H1 (cell line): ENCODE data around the gene TUBA8. TPM values are rescaled to one million over a fixed set of nuclear protein-coding genes. Genes with fewer than 3 reads are reported as not detected.

Experiments used
- CTCF ChIA-PET: fragments of 300-600 bp; sonication (Branson Sonifier 250); formaldehyde crosslinking; loops from one replicate; lab custom pipeline; 2021; ENCODE audit not compliant: partially characterized antibody; lab: Charles Lee
- POLR2A ChIA-PET: fragments of 300-600 bp; sonication (Branson Sonifier 250); formaldehyde crosslinking; loops from one replicate; lab custom pipeline; 2021; ENCODE audit warnings: inconsistent platforms; ENCODE audit not compliant: partially characterized antibody; lab: Charles Lee
- DNase-seq, 2 experiments: peaks; one replicate each; pipeline versions ENCODE4 v3.0.0 to v3.0.0-alpha.2; 2010 to 2022; ENCODE audit warnings: low spot score in 2 of 2, low read depth in 1 of 2, mixed read lengths in 1 of 2
- FAIRE-seq: peaks from 2 replicates; lab custom pipeline; 2011; peaks lifted over from hg19 to GRCh38; lab: Jason Lieb, UNC
- H2AFZ ChIP-seq: 2 replicates; pipeline ENCODE4 v1.8.1; 2012; ENCODE audit warnings: low read length, inconsistent platforms
- H2AK5ac ChIP-seq: 2 replicates; pipeline ENCODE4 v1.6.1; 2013; ENCODE audit warnings: low read depth, low read length
- H2BK120ac ChIP-seq: replicated peaks from 2 replicates; pipeline ENCODE3; 2013; ENCODE audit warnings: low read depth, low read length, inconsistent platforms
- H2BK12ac ChIP-seq: 2 replicates; pipeline ENCODE4 v1.6.1; 2013; ENCODE audit warnings: low read depth, low read length
- H2BK15ac ChIP-seq: 2 replicates; pipeline ENCODE4 v1.6.1; 2013; ENCODE audit warnings: low read length
- H2BK20ac ChIP-seq: 2 replicates; pipeline ENCODE4 v1.6.1; 2013; ENCODE audit warnings: low read length
- H2BK5ac ChIP-seq: 2 replicates; pipeline ENCODE4 v1.6.1; 2013; ENCODE audit warnings: low read depth, low read length
- H3K14ac ChIP-seq: 2 replicates; pipeline ENCODE4 v1.6.1; 2013; ENCODE audit warnings: inconsistent platforms; ENCODE audit not compliant: insufficient read length
- H3K18ac ChIP-seq: 2 replicates; pipeline ENCODE4 v1.6.1; 2013; ENCODE audit warnings: low read length; ENCODE audit errors: extremely low read depth
- H3K23ac ChIP-seq: 2 replicates; pipeline ENCODE4 v1.6.1; 2013; ENCODE audit warnings: inconsistent platforms; ENCODE audit not compliant: insufficient read length
- H3K23me2 ChIP-seq: 2 replicates; pipeline ENCODE4 v1.6.1; 2013; ENCODE audit warnings: low read depth, low read length
- H3K27ac ChIP-seq: 2 replicates; pipeline ENCODE4 v1.6.1; 2011; ENCODE audit warnings: low read depth, low read length, inconsistent platforms
- H3K27me3 ChIP-seq, 4 experiments: replicated peaks in 1 of 4; 1 replicate in 1 of 4; 2 replicates in 3 of 4; pipeline versions ENCODE4 v1.6.1 to v1.8.1; 2011 to 2013; ENCODE audit warnings: low read length in 3 of 4, mild to moderate bottlenecking in 3 of 4, inconsistent platforms in 2 of 4, mixed read lengths in 2 of 4, moderate library complexity in 1 of 4; ENCODE audit not compliant: control insufficient read depth in 3 of 4, insufficient read depth in 3 of 4; ENCODE audit errors: extremely low read depth in 1 of 4
- H3K36me3 ChIP-seq, 4 experiments: 2 replicates each; pipeline versions ENCODE4 v1.6.1 to v1.8.1; 2011 to 2013; ENCODE audit warnings: mild to moderate bottlenecking in 4 of 4, low read length in 3 of 4, moderate library complexity in 2 of 4, control low read depth in 1 of 4, inconsistent platforms in 1 of 4; ENCODE audit not compliant: insufficient read depth in 4 of 4, control insufficient read depth in 2 of 4
- H3K4ac ChIP-seq: replicated peaks from 2 replicates; pipeline ENCODE3; 2013; ENCODE audit warnings: low read length, low read depth, mixed read lengths, inconsistent platforms; ENCODE audit not compliant: insufficient read length
- H3K4me1 ChIP-seq, 4 experiments: replicated peaks in 1 of 4; 1 replicate in 1 of 4; 2 replicates in 3 of 4; pipeline versions ENCODE4 v1.6.1 to v1.8.1; 2011 to 2013; ENCODE audit warnings: low read length in 3 of 4, inconsistent platforms in 2 of 4, mixed read lengths in 1 of 4; ENCODE audit not compliant: insufficient read depth in 4 of 4, control insufficient read depth in 3 of 4
- H3K4me2 ChIP-seq, 2 experiments: 2 replicates each; pipeline versions ENCODE4 v1.6.1 to v1.8.1; 2011 to 2013; ENCODE audit warnings: low read depth in 2 of 2, low read length in 2 of 2, control low read depth in 1 of 2, inconsistent platforms in 1 of 2, mild to moderate bottlenecking in 1 of 2; ENCODE audit not compliant: insufficient read depth in 1 of 2
- H3K4me3 ChIP-seq, 4 experiments: fragments of 200-600, 300-600 bp in 1 of 4; sonication (generic), shearing (Covaris generic), sonication (Bioruptor Twin) in 1 of 4; 2 replicates each; pipeline versions ENCODE4 v1.5.1 to v1.8.1; 2011 to 2016; ENCODE audit warnings: low read length in 4 of 4, low read depth in 3 of 4, control low read depth in 2 of 4, inconsistent platforms in 2 of 4, mild to moderate bottlenecking in 2 of 4, mixed read lengths in 1 of 4, moderate library complexity in 1 of 4; ENCODE audit not compliant: insufficient read depth in 2 of 4; ENCODE audit errors: extremely low read depth in 1 of 4
- H3K56ac ChIP-seq: replicated peaks from 2 replicates; pipeline ENCODE3; 2013; ENCODE audit warnings: low read depth, mild to moderate bottlenecking, mixed read lengths, low read length, inconsistent platforms; ENCODE audit not compliant: insufficient read length
- H3K79me1 ChIP-seq: 2 replicates; pipeline ENCODE4 v1.6.1; 2013; ENCODE audit warnings: low read depth, low read length, control low read depth
- H3K79me2 ChIP-seq, 2 experiments: 2 replicates each; pipeline versions ENCODE4 v1.6.1 to v1.8.1; 2012 to 2013; ENCODE audit warnings: low read length in 2 of 2, mild to moderate bottlenecking in 2 of 2, inconsistent platforms in 1 of 2; ENCODE audit not compliant: insufficient read depth in 2 of 2, control insufficient read depth in 1 of 2
- H3K9ac ChIP-seq, 4 experiments: replicated peaks in 1 of 4; 1 replicate in 1 of 4; 2 replicates in 3 of 4; pipeline versions ENCODE4 v1.6.1 to v1.8.1; 2011 to 2013; ENCODE audit warnings: low read depth in 3 of 4, low read length in 3 of 4, control low read depth in 2 of 4, mild to moderate bottlenecking in 2 of 4, moderate library complexity in 2 of 4, inconsistent platforms in 1 of 4; ENCODE audit errors: extremely low read depth in 1 of 4
- H3K9me3 ChIP-seq, 2 experiments: 2 replicates each; pipeline versions ENCODE4 v1.6.1 to v1.8.1; 2012 to 2013; ENCODE audit warnings: mild to moderate bottlenecking in 2 of 2, moderate library complexity in 2 of 2, control low read depth in 1 of 2, inconsistent platforms in 1 of 2, low read depth in 1 of 2, low read length in 1 of 2, mixed read lengths in 1 of 2; ENCODE audit not compliant: insufficient read depth in 2 of 2
- H4K20me1 ChIP-seq, 2 experiments: replicated peaks in 1 of 2; 2 replicates each; pipeline versions ENCODE3 to v1.8.1; 2011 to 2013; ENCODE audit warnings: inconsistent platforms in 2 of 2, low read length in 2 of 2, mild to moderate bottlenecking in 1 of 2; ENCODE audit not compliant: insufficient read depth in 2 of 2, control insufficient read depth in 1 of 2
- H4K5ac ChIP-seq: 2 replicates; pipeline ENCODE4 v1.6.1; 2013; ENCODE audit warnings: low read length, low read depth, mixed read lengths, inconsistent platforms; ENCODE audit not compliant: insufficient read length
- H4K8ac ChIP-seq: 2 replicates; pipeline ENCODE4 v1.8.0; 2013; ENCODE audit warnings: mild to moderate bottlenecking, moderate library complexity, low read length, inconsistent platforms; ENCODE audit not compliant: insufficient read depth; ENCODE audit errors: extremely low read depth
- H4K91ac ChIP-seq: replicated peaks from 2 replicates; pipeline ENCODE3; 2013; ENCODE audit warnings: low read length, mixed read lengths, inconsistent platforms; ENCODE audit not compliant: insufficient read length
- ATF3 ChIP-seq: IDR thresholded peaks from 2 replicates; pipeline ENCODE4 v1.6.1; 2011; ENCODE audit warnings: low read depth, mild to moderate bottlenecking, low read length; ENCODE audit not compliant: insufficient read depth
- CEBPB ChIP-seq: IDR thresholded peaks from 2 replicates; pipeline ENCODE4 v1.6.1; 2012; ENCODE audit warnings: low read depth, low read length
- HDAC2 ChIP-seq, 2 experiments: fragments of 300-600 bp in 1 of 2; sonication (generic) in 1 of 2; IDR thresholded peaks; 2 replicates each; pipeline ENCODE4 v1.6.1; 2011 to 2012; ENCODE audit warnings: low read depth in 2 of 2, low read length in 2 of 2, mild to moderate bottlenecking in 2 of 2, moderate library complexity in 2 of 2, borderline replicate concordance in 1 of 2, inconsistent platforms in 1 of 2
- MAFK ChIP-seq: IDR thresholded peaks from 2 replicates; pipeline ENCODE4 v1.6.1; 2012; ENCODE audit warnings: low read depth, mild to moderate bottlenecking, improper control_type of control experiment, low read length
- SIN3A ChIP-seq, 2 experiments: IDR thresholded peaks in 1 of 2; conservative IDR thresholded peaks in 1 of 2; 2 replicates each; pipeline ENCODE4 v1.6.1; 2011 to 2012; ENCODE audit warnings: low read length in 2 of 2, improper control_type of control experiment in 1 of 2, low read depth in 1 of 2, mild to moderate bottlenecking in 1 of 2
- SIRT6 ChIP-seq: IDR thresholded peaks from one replicate; pipeline ENCODE4 v1.7.1; 2012; ENCODE audit warnings: low read length, inconsistent platforms
- SP2 ChIP-seq: IDR thresholded peaks from 2 replicates; pipeline ENCODE4 v1.6.1; 2012; ENCODE audit warnings: mild to moderate bottlenecking, low read length, inconsistent platforms
- WGBS, 2 experiments: shearing (Covaris generic) in 1 of 2; methylation state at CpG; one replicate each; pipeline versions ENCODE4 v1.1.6 to v1.1.7; 2013 to 2015; ENCODE audit warnings: low lambda C conversion rate in 2 of 2, mixed read lengths in 2 of 2, inconsistent platforms in 1 of 2, low coverage in 1 of 2, missing lambda C conversion rate in 1 of 2; ENCODE audit not compliant: insufficient replicate concordance in 2 of 2, insufficient coverage in 1 of 2, insufficient read length in 1 of 2; ENCODE audit errors: extremely low coverage in 1 of 2, missing lambda C conversion rate in 1 of 2; 5-methylcytosine and 5-hydroxymethylcytosine counted together
- polyA plus RNA-seq, 7 experiments: library from polyadenylated mRNA; depleted of rRNA in 3 of 7; stranded (reverse) in 5 of 7; unstranded in 2 of 7; fragments of >200 nt in 5 of 7; fragments of 200-250 nt in 2 of 7; gene quantifications; 1 replicate in 5 of 7; 2 replicates in 1 of 7; 4 replicates in 1 of 7; pipeline versions ENCODE4 v1.2.1 to v1.2.3, GENCODE V29; 2011 to 2013; ENCODE audit warnings: missing spikeins in 2 of 7, mixed read lengths in 2 of 7
- total RNA-seq: library from RNA; stranded (reverse); fragmentation: NEBNext Ultra II Directional; extraction: Animal tissue kit (Norgen Biotek cat#: 25700); gene quantifications from 2 replicates; pipeline ENCODE4 v1.2.1, GENCODE V29; 2021

Gene TUBA8
- total and polyA plus RNA-seq, 2 of the 8 experiments (the other 6 are each of a cell fraction or from before 2014, with no cell fraction given) = 1.0 to 4.0 TPM

- no peak for FAIRE-seq
- no peaks in the 10 kb centered on the region for H3K79me2 ChIP-seq
- H3K56ac ChIP-seq = no peak overlapping the region
- H2BK120ac ChIP-seq = no peak overlapping the region
- H3K23ac ChIP-seq = no peak overlapping the region
- no peak overlapping the region for H4K8ac ChIP-seq
- H2BK12ac ChIP-seq = no peak overlapping the region
- no peaks in the 10 kb centered on the region for H3K4me1 ChIP-seq
- H3K9me3 ChIP-seq = no peaks in the 10 kb centered on the region
- WGBS, 2 experiments = 94% methylated on average over 4 of the region's 4 CpGs; no CpG with 5 or more reads in 1 of the 2 experiments
- H3K27ac ChIP-seq = no peak overlapping the region
- no peak overlapping the region for H3K9ac ChIP-seq
- H2BK15ac ChIP-seq = no peak overlapping the region
- H2BK5ac ChIP-seq = no peak overlapping the region
- H3K18ac ChIP-seq = no peak overlapping the region
- no peak overlapping the region for H4K91ac ChIP-seq
- no peak overlapping the region for H3K4ac ChIP-seq
- H2AK5ac ChIP-seq = no peak overlapping the region
- H3K23me2 ChIP-seq = no peaks in the 10 kb centered on the region
- H3K27me3 ChIP-seq = peaks cover 0 to 2% (median 0%) of the 10 kb centered on the region in 4 experiments; a peak in 2 of 7 replicates
- H2AFZ ChIP-seq = no peak overlapping the region
- no peaks in the 10 kb centered on the region for H3K79me1 ChIP-seq
- TF ChIP-seq MAFK (no peak), HDAC2 (IDR thresholded peaks at IDR 0.05; ENCODE audit: borderline replicate concordance in 1 of 2, low read depth in 2 of 2, low read length in 2 of 2) (no peak), CEBPB (no peak), SP2 (no peak), ATF3 (no peak), SIRT6 (no peak), SIN3A (conservative IDR thresholded peaks at IDR 0.05 in 1 of 2, IDR thresholded peaks at IDR 0.05 in 1 of 2; ENCODE audit: low read depth in 1 of 2, low read length in 2 of 2) (no peak)
- TF ChIP-seq, all 59 proteins: peak for 0
- Histone ChIP-seq H3K14ac (no peak overlapping the region), H3K36me3 (no peaks in the 10 kb centered on the region), H4K20me1 (no peaks in the 10 kb centered on the region), H3K4me2 (no peak overlapping the region), H4K5ac (no peak overlapping the region), H3K4me3 (no peak overlapping the region), H2BK20ac (no peak overlapping the region)
- ChIA-PET POLR2A (no interaction called here), CTCF (interaction anchor here (0.8 to 11.5 kb wide), 5 partner anchors 8 to 237 kb away, joined by 3 to 163 read pairs (median 5); partner anchors contain the start of gene PEX26)
- no peak for DNase-seq
Observed at GRCh38 chr22:18070041-18070440, 40.6 kb upstream of the TUBA8 start.
